Right lobe of liver (tissue), 4 donors: ENCODE measurements around the gene CCDC148.
"Not testable (repeated sequence)": the region's sequence is repeated elsewhere in the genome, so short reads cannot be mapped to it uniquely, and the experiment has no call there.

Experiments
- CTCF ChIP-seq, 4 donors: fragments of 200-600 bp in 3 of 4; fragments of 450-650 bp in 1 of 4; IDR thresholded peaks; one replicate each; pipeline versions ENCODE4 v1.5.1 to v1.8.0; 2016 to 2022; ENCODE audit warnings: antibody characterized with exemption in 4 of 4, mild to moderate bottlenecking in 2 of 4
- POLR2A ChIP-seq: fragments of 450-650 bp; IDR thresholded peaks from one replicate; pipeline ENCODE4 v1.6.1; 2017; ENCODE audit warnings: antibody characterized with exemption, mild to moderate bottlenecking
- donor health status: DM: no; HTN: no; CAD: no.
- donor health status: DM: no; HTN: no; CAD: no.
- donor health status: DM: no; HTN: yes; CAD: no.

DNA sequence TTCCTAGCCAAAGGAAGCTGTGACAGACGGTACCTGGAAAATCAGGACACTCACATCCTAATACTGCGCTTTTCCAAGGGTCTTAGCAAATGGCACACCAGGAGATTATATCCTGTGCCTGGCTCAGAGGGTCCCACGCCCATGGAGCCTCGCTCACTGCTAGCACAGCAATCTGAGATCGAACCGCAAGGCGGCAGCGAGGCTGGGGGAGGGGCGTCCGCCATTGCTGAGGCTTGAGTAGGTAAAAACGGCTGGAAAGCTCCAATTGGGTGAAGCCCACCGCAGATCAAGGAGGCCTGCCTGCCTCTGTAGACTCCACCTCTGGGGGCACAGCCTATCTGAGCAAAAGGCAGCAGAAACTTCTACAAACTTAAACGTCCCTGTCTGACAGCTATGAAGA lies 22.8 kb downstream of the CCDC148 start:
- TF ChIP-seq CTCF (IDR thresholded peaks at IDR 0.05); POLR2A: not testable (repeated sequence)
